Measurements from ENCODE around the gene ARRB2.

- TF ChIP-seq, protein P1, sequence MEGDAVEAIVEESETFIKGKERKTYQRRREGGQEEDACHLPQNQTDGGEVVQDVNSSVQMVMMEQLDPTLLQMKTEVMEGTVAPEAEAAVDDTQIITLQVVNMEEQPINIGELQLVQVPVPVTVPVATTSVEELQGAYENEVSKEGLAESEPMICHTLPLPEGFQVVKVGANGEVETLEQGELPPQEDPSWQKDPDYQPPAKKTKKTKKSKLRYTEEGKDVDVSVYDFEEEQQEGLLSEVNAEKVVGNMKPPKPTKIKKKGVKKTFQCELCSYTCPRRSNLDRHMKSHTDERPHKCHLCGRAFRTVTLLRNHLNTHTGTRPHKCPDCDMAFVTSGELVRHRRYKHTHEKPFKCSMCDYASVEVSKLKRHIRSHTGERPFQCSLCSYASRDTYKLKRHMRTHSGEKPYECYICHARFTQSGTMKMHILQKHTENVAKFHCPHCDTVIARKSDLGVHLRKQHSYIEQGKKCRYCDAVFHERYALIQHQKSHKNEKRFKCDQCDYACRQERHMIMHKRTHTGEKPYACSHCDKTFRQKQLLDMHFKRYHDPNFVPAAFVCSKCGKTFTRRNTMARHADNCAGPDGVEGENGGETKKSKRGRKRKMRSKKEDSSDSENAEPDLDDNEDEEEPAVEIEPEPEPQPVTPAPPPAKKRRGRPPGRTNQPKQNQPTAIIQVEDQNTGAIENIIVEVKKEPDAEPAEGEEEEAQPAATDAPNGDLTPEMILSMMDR (IDR thresholded peaks at IDR 0.05), result no peak
- TF ChIP-seq POLR2A (IDR thresholded peaks at IDR 0.05), result no peak
These were observed 31.9 kb upstream of the ARRB2 start for GRCh38 chr17:4678448-4679026.

Measured in esophagus squamous epithelium (tissue), 4 donors.